Measurements from ENCODE around the gene PIK3R1. TPM values are rescaled to one million over a fixed set of nuclear protein-coding genes. Genes with fewer than 3 reads are reported as not detected.

PIK3R1 gene
- total and polyA plus RNA-seq, 2 experiments from 2014 or later = 5.9 to 9.8 TPM

DNA sequence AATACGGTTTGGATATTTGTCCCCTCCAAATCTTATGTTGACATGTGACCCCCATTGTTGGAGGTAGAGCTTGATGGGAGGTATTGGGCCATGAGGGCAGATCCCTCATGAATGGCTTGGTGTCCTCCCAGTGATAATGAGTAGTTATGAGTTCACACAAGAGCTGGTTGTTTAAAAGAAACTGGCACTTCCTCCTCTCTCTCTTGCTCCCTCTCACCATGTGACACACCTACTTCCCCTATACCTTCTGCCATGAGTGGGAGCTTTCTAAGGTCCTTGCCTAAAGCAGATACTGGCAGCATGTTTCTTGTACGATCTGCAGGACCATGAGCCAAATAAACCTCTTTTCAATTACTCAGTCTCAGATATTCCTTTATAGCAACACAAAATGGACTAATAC is 132.0 kb downstream of the PIK3R1 start (continued):
- no peak for TF ChIP-seq ZNF462 (CRISPR knock-in tag; IDR thresholded peaks at IDR 0.05)

GRCh38 chr5:68348447-68349222 is 133.1 kb downstream of the PIK3R1 start:
- H3K4me1 ChIP-seq (ENCODE audit: insufficient read depth) = 0 out of 2 replicates have a peak, but pooled peaks cover 8% of the 10 kb centered on the region
- H3K79me2 ChIP-seq (replicated peaks; ENCODE audit: insufficient read depth) = no peaks in the 10 kb centered on the region
- no peak overlapping the region for H3K4me3 Mint-ChIP-seq
- peaks cover 14% of the 10 kb centered on the region for H3K4me1 Mint-ChIP-seq
- peaks cover 17% of the 10 kb centered on the region for H3K9me2 ChIP-seq (ENCODE audit: insufficient read depth)
- no peak overlapping the region for H3K27ac Mint-ChIP-seq
- H3K27me3 Mint-ChIP-seq (ENCODE audit: insufficient read depth, low read depth, poor library complexity) = no peaks in the 10 kb centered on the region
- H3K27me3 ChIP-seq (ENCODE audit: insufficient read depth) = no peaks in the 10 kb centered on the region
- H3F3A ChIP-seq (replicated peaks; ENCODE audit: low read depth) = no peaks in the 10 kb centered on the region
- no peak overlapping the region for H3K27ac ChIP-seq (ENCODE audit: low read depth)
- H3K4me3 ChIP-seq = no peak overlapping the region
- no peak for DNase-seq (ENCODE audit: low spot score)
- H3K36me3 ChIP-seq (ENCODE audit: insufficient read depth) = no peaks in the 10 kb centered on the region
- peaks cover 5% of the 10 kb centered on the region; the same call in 2 of the 3 replicates for H3K9me3 Mint-ChIP-seq
- H2AFZ ChIP-seq = no peak overlapping the region
- no peak overlapping the region for H3K4me2 ChIP-seq
- TF ChIP-seq JUNB (IDR thresholded peaks at IDR 0.05; ENCODE audit: unreplicated experiment) (no peak), ZNF114 (CRISPR knock-in tag; IDR thresholded peaks at IDR 0.05) (no peak)
- peaks cover 8% of the 10 kb centered on the region for H3K36me3 Mint-ChIP-seq (ENCODE audit: low read depth)
- no peaks in the 10 kb centered on the region for H4K20me1 ChIP-seq (replicated peaks; ENCODE audit: insufficient read depth)
- no peak for ATAC-seq
